ENCODE measurements around the gene UBB. TPM values are rescaled to one million over a fixed set of nuclear protein-coding genes. Genes with fewer than 3 reads are reported as not detected.

The UBB gene
- total and polyA plus RNA-seq, 2 experiments from 2014 or later, result 871 to 1,692 TPM

- H4K20me1 ChIP-seq (replicated peaks; ENCODE audit: insufficient read depth), result peaks cover 3% of the 10 kb centered on the region; the same call in 1 of the 2 replicates
- H3K4me1 ChIP-seq (ENCODE audit: insufficient read depth), result peaks cover 5% of the 10 kb centered on the region
- H3K4me2 ChIP-seq, result no peak overlapping the region; the same call in 1 of the 2 replicates
- Mint-ChIP-seq H3K27ac (no peak overlapping the region), H3K27me3 (ENCODE audit: insufficient read depth, low read depth, poor library complexity) (peaks cover 12% of the 10 kb centered on the region), H3K4me3 (no peak overlapping the region), H3K4me1 (peaks cover 31% of the 10 kb centered on the region), H3K9me3 (no peaks in the 10 kb centered on the region; the same call in 2 of the 3 replicates), H3K36me3 (ENCODE audit: low read depth) (peaks cover 41% of the 10 kb centered on the region)
- H3K4me3 ChIP-seq, result no peak overlapping the region
- no peak overlapping the region for H2AFZ ChIP-seq
- H3K9me2 ChIP-seq (ENCODE audit: insufficient read depth), result no peaks in the 10 kb centered on the region
- TF ChIP-seq ZNF114 (CRISPR knock-in tag; IDR thresholded peaks at IDR 0.05) (no peak), EZH2 (IDR thresholded peaks at IDR 0.05; ENCODE audit: low read depth, unreplicated experiment) (no peak), ZNF462 (CRISPR knock-in tag; IDR thresholded peaks at IDR 0.05) (no peak), ETS1 (IDR thresholded peaks at IDR 0.05) (no peak), EZH2phosphoT487 (IDR thresholded peaks at IDR 0.05; ENCODE audit: unreplicated experiment) (no peak), JUNB (IDR thresholded peaks at IDR 0.05; ENCODE audit: unreplicated experiment) (no peak), CTCF (conservative IDR thresholded peaks at IDR 0.05; ENCODE audit: low read depth in 2 of 2) (no peak), NANOG (IDR thresholded peaks at IDR 0.05; ENCODE audit: borderline replicate concordance) (no peak)
- peaks cover 11% of the 10 kb centered on the region; the same call in 1 of the 2 replicates for H3K36me3 ChIP-seq (ENCODE audit: insufficient read depth)
- no peak for DNase-seq (ENCODE audit: low spot score)
- peaks cover 23% of the 10 kb centered on the region for H3K79me2 ChIP-seq (replicated peaks; ENCODE audit: insufficient read depth)
- peaks cover 24% of the 10 kb centered on the region for H3F3A ChIP-seq (replicated peaks; ENCODE audit: low read depth)
- no peak for ATAC-seq
- H3K27me3 ChIP-seq (ENCODE audit: insufficient read depth), result no peaks in the 10 kb centered on the region
- H3K27ac ChIP-seq (ENCODE audit: low read depth), result 0 out of 2 replicates have a peak overlapping the region, but pooled peaks have one; percentile 39
These were observed 1.2 kb upstream of the UBB start for GRCh38 chr17:16379654-16380053.

All from GM23338 (cell line).